Endothelial cell of umbilical vein (primary cell): ENCODE data around the gene HCRTR2.

Experiments used
- EZH2 ChIP-seq: IDR thresholded peaks from 2 replicates; pipeline ENCODE4 v1.6.1; 2012; ENCODE audit warnings: borderline replicate concordance, low read depth, mild to moderate bottlenecking, moderate library complexity, low read length, inconsistent platforms; ENCODE audit not compliant: severe bottlenecking
- POLR2A ChIP-seq: IDR thresholded peaks from 2 replicates; pipeline ENCODE4 v1.6.1; 2012; ENCODE audit warnings: low read depth, mild to moderate bottlenecking, control low read depth, low read length
- POLR2AphosphoS5 ChIP-seq: IDR thresholded peaks from 2 replicates; pipeline ENCODE4 v1.6.1; 2012; ENCODE audit warnings: low read depth, mild to moderate bottlenecking, control low read depth, low read length, moderate library complexity; ENCODE audit not compliant: insufficient read depth
- TF ChIP-seq, protein P1 (sequence below), 2 donors: IDR thresholded peaks; 1 replicate in 1 of 2; 2 replicates in 1 of 2; pipeline ENCODE4 v1.5.1; 2011; ENCODE audit warnings: low read length in 2 of 2, mild to moderate bottlenecking in 2 of 2, moderate library complexity in 2 of 2, control low read depth in 1 of 2, inconsistent platforms in 1 of 2, low read depth in 1 of 2; ENCODE audit not compliant: insufficient read depth in 1 of 2; ENCODE audit errors: extremely low read depth in 1 of 2

DNA sequence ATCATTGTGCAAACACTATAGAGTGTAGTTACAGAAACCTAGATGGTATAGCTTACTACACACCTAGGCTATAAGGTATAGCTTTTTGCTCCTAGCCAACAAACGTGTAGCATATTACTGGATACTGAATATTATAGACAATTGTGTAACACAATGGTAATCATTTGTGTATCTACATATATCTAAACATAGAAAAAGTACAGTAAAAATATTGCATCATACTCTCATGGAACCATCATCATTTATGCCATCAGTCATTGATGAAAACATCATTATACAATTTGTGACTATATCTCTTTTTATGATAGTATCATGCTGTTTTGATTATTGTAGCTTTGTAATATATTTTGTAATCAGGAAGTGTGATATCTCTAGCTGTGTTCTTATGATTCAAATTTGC is 21.0 kb upstream of the HCRTR2 start:
- TF ChIP-seq, protein P1, sequence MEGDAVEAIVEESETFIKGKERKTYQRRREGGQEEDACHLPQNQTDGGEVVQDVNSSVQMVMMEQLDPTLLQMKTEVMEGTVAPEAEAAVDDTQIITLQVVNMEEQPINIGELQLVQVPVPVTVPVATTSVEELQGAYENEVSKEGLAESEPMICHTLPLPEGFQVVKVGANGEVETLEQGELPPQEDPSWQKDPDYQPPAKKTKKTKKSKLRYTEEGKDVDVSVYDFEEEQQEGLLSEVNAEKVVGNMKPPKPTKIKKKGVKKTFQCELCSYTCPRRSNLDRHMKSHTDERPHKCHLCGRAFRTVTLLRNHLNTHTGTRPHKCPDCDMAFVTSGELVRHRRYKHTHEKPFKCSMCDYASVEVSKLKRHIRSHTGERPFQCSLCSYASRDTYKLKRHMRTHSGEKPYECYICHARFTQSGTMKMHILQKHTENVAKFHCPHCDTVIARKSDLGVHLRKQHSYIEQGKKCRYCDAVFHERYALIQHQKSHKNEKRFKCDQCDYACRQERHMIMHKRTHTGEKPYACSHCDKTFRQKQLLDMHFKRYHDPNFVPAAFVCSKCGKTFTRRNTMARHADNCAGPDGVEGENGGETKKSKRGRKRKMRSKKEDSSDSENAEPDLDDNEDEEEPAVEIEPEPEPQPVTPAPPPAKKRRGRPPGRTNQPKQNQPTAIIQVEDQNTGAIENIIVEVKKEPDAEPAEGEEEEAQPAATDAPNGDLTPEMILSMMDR (IDR thresholded peaks at IDR 0.05; ENCODE audit: extremely low read depth in 1 of 2, insufficient read depth in 1 of 2, low read depth in 1 of 2, low read length in 2 of 2) = no peak
- TF ChIP-seq POLR2AphosphoS5 (no peak), POLR2A (no peak), EZH2 (no peak)
